T-helper 1 cell treated with Interleukin-12 subunit alpha and Interleukin-12 subunit beta and Interleukin-4 antibody, amounts not matched to agents 30 ng/mL and 1 ng/mL, for 36 hours (primary cell): ENCODE results near the gene NUP58. TPM values are rescaled to one million over a fixed set of nuclear protein-coding genes. Genes with fewer than 3 reads are reported as not detected.
"Not testable (repeated sequence)": the region's sequence is repeated elsewhere in the genome, so short reads cannot be mapped to it uniquely, and the experiment has no call there.

Source experiments
- intact Hi-C: fragments of 100-400 bp; cut with micrococcal nuclease; formaldehyde crosslinking; loops from one replicate; pipeline ENCODE4 v1.15.1; 2024
- total RNA-seq: library from RNA; stranded (reverse); gene quantifications from 2 replicates; pipeline ENCODE4 v1.2.3, GENCODE V29; 2022

The NUP58 gene
- total RNA-seq, 1 donor from 2014 or later: 84.2 TPM

DNA sequence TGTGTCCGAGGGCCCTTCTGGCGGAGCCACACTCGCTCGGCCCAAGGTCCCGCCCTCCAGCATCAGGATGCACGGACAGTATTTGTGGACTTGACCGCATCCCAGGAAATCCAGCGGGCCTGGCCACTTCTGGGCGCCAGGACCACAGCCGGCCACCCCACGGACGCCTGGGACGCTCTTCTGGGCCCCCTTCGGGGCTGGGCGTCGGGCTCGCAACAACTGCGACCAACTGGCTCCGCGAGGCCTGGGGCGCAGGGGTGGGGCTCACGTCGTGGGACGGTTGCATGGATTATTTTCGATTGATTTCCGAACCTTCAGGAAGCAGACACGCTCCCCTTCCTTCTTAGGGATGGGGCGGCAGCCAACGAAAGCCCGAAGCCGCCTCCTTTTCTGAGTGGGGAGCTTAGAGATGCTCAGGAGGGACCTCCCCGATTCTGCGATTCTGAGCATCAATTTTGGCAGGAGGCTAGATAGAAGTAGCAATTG lies 521 bp upstream of the NUP58 start:
- intact Hi-C loops: loop anchor here (1.0 to 10.0 kb wide), 14 partner anchors 9 to 1954 kb away; partner anchors contain the start of genes CDK8, MTMR6, PARP4 and RNF6

DNA sequence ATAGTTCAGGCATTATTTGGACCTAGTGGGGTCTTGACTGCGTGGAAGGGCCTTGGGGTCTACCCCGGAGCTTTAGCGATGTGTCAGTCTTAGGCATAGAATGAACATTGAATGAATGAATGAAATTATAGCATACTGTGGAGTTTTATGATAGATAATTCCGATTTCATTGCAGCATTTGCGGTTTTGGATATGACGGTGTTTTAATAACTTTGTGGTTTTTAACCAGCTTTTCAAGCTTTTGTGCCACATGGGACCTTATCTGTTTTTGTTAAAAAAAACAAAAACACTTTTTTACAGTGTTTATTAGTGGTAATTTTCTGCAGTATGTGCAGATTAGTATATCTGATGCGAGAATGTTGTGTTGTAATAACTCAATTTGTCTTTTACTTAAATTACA lies 696 bp downstream of the NUP58 start:
- intact Hi-C loops: loop anchor here (2.0 to 10.0 kb wide), 9 partner anchors 15 to 1953 kb away; partner anchors contain the start of genes CDK8, PARP4, RPL21 and SHISA2

DNA sequence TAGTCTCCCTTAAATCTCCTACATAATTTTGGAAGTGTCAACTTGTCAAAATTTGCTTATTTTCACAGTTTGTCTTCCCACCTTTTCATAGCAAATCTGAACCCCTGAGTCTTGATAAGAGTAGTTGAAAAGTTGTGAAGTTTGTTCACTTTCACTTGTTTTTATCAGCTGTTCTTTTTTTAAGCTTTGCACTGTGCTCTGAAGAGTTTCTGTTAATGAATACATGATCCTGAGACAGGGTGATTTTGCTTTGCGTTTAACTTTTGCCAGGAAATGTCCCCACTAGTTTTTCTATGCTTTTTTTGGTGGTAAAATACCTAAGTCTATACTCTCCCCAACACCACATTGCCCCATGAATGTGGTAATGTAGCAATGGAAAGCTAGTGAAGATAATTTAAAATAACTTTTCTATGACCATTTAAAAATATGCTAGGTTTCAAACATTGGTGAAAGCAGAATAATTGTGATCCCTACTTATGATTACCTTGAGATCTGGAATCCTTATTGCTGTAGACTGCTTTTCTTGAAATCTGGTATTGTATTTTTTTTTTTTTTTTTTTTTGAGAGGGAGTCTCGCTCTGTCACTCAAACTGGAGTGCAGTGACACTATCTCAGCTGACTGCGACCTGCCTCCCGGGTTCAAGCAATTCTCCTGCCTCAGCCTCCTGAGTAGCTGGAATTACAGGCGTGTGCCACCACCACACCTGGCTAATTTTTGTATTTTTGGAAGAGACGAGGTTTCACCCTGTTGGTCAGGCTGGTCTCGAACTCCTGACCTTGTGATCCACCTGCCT lies 5.4 kb downstream of the NUP58 start:
- intact Hi-C loops: loop anchor here (10.0 kb wide), 2 partner anchors 748 to 1948 kb away; partner anchors contain the start of genes RPL21 and SHISA2

DNA sequence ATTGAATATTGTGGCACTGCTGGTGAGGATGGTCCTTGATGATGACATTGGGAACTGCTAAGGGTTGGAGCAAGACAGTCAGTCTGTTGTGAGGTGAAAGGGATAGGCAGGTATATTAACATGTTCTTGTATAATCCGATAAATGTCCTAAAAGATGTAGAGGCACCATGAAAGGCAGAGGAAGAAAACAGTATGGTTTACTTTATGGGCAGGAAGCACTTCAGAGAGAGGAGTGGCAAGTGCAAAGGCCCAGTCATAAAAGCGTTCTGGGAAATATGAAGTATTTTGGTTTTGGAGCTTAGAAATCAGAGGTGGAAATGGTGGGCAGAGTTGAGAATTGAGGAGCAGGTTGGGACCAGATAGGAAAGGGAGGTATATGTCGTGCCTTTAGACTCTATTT lies 9.5 kb downstream of the NUP58 start:
- intact Hi-C loops: loop anchor here (1.0 kb wide), 1 partner anchor 7 kb away; no protein-coding TSS in a partner anchor

DNA sequence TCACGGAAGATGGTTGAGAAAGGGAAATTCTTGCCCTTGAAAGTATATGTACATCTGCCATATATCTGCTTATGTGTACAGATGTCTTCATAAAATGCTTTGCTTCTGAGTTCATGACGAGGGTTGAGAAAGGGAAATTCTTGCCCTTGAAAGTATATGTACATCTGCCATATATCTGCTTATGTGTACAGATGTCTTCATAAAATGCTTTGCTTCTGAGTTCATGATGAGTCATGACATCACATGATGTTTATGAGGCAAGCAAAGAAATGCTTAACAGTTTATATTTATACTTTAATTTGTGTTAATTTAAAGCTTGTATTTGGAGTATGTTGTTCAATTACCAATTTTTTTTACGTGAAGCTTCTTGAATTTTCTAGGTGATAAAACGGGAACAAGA lies 17.5 kb downstream of the NUP58 start:
- intact Hi-C loops: loop anchor here (1.0 kb wide), 1 partner anchor 9 kb away; no protein-coding TSS in a partner anchor

DNA sequence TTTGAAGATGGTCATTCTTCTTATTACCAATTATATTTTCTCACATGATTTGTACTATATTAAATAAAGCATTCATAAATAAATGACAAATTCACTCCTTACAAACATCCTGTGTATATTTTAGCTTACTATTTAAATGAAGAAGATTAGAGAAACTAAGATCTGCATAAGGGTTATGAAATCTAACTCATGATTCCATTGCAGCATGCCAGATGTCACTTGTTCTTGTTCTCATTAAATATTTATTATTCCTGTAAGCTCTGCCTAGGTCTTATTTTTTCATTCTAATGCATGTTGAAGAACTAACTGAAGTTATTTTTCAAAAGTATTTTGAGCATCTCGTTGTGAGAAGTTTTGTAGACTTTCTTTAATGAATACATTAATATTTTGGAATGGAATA lies 18.3 kb downstream of the NUP58 start:
- intact Hi-C loops: loop anchor here (5.0 kb wide), 1 partner anchor 52 kb away; no protein-coding TSS in a partner anchor

DNA sequence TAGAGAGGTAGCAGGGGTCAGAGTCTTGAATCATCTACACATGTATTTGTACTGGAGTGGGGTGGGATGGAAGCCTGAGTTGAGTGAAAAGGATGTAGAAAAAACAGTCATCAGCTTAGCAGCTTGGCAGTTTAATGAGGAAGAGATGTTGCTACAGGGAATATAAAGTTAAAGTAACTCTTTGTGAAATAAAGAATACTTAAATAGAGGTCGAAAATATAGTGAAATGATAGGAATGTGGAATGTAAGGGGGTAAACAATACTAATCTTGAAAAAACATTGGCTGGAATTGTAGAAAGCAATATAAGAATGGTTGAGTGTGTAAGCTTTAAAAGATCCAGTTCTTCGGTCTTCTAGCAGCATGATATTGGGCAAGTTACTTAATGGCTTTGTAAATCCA lies 22.7 kb downstream of the NUP58 start:
- intact Hi-C loops: loop anchor here (5.0 kb wide), 1 partner anchor 57 kb away; no protein-coding TSS in a partner anchor

DNA sequence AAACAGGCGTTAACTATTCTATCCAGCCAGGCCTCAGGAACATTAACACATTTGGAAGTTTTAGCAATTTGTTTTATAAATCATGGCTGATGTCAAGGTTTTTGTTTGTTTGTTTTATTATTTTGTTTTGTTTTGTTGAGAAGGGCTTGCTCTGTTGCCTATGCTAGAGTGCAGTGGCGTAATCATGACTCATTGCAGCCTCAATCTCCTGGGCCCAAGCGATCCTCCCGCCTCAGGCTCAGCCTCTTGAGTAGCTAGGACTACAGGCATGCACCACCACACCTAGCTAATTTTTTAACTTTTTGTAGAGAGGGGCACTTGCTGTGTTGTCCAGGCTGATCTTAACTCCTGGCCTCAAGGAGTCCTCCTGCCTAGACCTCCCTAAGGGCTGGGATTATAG lies 28.3 kb downstream of the NUP58 start:
- intact Hi-C loops: loop anchor here (1.0 kb wide), 1 partner anchor 21 kb away; no protein-coding TSS in a partner anchor

DNA sequence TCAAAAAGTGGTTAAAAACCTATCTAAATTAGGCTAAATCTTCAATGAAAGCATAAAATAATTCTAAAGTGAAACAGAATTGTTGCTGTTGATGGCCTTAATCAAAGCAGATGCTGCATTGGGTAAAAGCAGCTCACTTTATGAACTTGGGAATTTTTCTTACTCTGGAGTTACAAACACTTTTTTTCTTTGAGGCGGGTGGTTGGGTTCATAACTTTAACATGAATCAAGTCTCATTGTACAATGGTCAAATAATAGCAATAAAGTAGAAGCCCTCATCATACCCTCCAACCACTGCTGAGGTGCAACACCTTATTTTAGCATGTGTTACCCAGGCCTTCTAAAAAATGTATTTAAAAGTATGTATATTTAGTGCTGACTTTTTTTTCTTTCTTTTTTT lies 29.1 kb downstream of the NUP58 start:
- intact Hi-C loops: no loop called here

DNA sequence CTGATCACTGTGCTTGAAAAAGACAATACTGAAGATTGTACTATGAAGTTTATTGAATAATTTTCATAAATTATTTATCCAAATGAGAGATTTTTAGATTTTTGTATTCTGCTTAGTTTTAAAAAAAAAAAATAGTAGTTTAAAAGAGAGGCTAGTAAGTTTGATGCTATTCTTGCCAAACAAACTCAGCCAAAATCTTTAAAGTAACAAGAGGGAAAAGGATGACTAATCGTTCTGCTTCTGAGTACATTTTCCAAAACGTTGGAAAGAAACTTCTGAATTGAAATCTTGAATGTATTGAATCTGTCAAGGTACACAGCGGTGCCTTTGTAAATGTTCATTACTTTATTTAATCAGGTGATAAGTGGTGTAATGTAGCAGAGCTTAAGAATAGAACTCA lies 34.4 kb downstream of the NUP58 start:
- intact Hi-C loops: no loop called here

DNA sequence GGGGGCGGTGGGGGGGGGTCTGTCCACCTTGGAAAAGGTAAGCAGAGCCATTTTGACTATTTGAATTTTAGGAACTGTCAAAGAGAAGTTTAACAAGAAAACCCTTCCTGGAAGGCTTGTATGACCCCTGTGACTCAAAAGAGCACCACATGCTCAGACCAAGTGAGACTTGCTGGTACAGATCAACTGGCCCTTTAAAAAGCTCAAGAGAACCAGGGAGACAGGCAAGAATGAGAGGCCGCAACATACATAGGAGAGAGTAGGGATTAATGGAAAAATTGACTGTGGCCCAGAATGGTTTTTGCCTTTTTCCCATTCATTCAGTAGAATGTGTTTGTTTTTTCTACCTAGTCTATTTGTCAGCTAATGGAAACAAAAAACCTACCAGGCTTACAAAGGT lies 44.2 kb downstream of the NUP58 start:
- intact Hi-C loops: no loop called here

DNA sequence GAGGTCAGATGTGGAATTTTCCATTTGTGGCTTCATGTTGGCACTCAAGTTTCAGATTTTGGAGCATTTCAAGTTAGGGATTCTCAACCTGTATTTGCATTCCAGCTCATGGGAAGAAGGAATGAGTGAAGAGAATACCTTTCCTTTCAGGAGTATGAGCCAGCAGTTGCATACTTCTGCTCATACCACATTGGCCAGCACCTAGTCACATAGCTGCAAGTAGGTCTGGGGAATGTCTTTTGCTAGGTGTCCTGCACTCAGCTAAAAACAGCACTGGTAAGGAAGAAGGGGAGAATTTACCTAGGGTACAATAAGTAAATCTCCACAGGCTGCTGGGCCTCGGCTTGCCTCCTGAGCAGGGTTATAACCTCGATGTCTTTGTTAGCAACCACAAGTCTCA lies 45.7 kb downstream of the NUP58 start:
- intact Hi-C loops: no loop called here

DNA sequence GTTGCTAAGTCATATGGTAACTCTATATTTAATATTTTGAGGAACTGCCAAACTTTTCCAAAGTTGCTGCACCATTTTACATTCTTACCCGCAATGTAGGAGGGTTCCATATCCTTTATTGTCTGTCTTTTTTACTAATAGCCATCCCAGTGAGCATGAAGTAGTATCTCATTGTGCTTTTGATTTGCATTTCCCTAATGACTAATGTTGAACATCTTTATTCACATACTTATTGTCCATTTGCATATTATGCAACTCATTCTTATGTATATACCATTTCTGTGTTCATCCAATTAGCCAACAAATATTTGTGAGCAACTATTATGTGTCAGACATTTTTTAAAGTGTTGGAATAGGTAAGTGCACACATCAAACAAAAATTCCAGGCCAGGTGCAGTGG lies 50.0 kb downstream of the NUP58 start:
- intact Hi-C loops: no loop called here

DNA sequence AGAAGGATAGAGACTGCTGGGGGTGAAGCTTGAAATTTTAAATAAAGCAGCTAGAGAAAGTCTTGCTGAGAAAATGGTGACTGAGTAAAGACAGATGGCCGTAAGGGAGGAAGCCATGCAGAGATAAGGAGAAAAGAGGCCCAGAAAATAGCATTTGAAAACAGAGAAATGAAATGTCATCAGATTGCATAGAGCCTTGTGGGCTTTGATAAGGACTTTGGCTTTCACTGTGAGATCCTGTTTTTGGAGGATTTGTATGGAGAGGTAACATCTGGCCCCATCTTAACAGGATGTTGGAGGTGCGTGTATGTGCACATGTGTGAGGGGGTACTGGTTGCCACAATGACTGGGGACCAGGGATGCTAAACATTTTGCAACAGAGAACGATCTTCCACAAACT lies 50.8 kb downstream of the NUP58 start:
- intact Hi-C loops: no loop called here

DNA sequence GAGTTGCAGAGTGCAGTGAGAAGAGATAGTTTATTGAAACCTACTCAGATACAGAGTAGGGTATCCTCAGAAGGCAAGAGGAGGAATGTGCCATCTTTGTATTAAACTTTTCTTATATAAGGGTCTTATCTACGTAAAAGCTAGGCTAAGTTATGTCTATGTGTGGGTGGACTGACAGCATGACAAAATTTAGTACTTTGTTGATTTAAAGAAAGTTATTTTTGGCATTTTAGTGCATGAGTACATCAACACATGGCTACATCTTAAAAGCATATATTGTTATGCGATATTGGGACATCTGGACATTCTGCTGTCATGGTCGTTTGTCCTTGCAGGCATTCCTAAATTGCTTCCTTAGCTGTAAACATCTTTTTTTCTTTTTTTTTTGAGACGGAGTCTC lies 51.4 kb downstream of the NUP58 start:
- intact Hi-C loops: no loop called here

DNA sequence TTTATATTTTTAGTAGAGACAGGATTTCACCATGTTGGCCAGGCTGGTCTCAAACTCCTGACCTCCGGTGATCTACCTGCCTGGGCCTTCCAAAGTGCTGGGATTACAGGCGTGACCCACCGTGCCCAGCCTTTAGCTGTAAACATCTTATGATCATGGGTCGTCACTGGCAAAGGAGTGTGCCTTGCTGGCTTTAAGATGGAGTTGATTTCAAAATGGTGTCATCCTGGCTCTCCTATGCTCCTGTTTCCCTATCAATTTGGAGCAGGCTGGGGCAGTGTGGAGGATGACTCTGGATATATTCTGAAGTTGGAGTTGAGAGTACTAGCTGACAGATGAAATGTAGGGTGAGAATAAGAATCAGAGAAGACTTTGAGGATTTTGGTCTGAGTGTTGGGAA lies 51.9 kb downstream of the NUP58 start:
- intact Hi-C loops: no loop called here

DNA sequence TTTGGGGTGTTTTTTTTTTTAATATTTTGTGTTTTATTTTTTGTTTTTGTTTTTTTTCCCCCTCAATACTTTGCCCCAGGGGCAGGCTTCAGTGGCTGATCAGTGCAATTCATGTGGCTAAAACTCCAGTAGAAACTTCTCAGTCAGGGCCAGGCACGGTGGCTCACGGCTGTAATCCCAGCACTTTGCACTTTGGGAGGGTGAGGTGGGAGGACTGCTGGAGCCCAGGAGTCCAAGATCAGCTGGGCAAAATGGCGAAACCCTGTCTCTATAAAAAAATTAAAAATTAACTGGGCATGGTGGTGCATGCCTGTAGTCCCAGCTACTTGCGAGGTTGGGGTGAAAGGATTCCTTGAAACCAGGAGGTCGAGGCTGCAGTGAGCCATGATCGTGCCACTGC lies 53.0 kb downstream of the NUP58 start:
- intact Hi-C loops: no loop called here

DNA sequence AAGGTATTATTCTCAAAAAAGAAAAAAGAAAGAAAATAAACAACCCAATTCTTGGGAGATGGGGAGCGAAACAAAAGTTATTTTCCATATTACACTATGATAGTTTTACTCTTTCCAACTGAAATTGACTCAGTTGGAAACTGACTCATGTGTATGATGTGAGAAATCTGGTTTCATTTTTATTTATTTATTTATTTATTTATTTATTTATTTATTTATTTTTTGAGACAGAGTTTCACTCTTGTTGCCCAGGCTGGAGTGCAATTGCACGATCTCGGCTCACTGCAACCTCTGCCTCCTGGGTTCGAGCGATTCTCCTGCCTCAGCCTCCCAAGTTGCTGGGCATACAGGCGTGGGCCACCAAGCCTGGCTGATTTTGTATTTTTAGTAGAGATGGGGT lies 59.0 kb downstream of the NUP58 start:
- intact Hi-C loops: not testable (repeated sequence)

DNA sequence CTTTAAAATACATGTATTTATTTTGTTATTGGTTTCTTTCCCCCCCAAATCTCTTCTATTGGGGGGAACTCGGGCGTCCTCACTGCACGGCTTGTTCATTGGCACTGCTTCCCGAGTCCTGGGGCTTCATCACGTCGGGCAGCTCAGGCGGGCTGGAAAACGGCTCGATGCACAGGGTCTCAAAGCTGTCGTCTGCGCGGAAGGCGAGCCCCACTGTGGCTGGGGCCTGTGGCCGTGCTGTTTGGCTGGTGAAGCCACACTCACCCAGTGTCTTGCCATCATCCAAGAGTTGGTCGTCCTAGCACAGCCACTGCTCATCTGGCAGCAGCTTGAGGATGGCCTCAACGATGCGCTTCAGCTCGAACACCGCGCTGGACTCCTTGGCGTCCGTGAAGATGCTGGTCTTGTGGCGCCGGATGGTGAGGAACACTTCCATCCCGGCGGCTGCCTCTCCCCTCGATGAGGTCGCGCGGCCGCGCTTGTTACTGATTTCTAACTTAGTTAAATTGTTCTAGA lies 64.4 kb downstream of the NUP58 start:
- intact Hi-C loops: no loop called here

DNA sequence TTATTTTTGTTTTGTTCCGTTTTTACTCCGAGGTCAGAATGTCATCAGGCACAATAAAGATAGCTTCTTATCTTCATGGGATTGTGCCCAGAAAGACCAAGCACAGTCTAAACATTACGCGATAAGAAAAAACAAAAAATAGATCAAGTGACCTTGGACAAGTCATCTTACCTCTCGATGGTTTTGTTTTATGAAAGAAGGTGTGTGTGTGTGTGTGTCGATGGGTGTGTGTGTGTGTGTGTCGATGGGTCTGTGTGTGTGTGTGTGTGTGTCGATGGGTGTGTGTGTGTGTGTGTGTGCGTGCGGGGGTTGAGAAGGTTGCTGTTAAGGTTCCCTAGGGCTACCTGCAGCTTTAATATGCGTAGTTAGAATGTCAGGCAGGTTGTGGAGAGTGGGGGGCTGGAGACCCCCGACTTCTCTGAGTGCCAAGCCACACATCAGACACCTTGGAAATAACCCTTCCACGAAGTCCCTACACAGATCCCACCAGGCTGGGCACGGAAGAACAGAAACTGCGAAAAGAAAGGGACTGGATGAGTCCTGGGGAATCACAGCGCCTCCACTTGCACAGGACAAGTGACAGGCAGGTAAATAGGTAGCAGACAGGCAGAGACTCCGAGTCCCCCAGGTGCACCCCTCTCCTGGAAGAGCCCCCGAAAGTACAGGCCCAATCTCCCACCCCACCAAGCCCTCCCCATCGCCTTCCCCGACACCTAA lies 69.9 kb downstream of the NUP58 start:
- intact Hi-C loops: no loop called here

DNA sequence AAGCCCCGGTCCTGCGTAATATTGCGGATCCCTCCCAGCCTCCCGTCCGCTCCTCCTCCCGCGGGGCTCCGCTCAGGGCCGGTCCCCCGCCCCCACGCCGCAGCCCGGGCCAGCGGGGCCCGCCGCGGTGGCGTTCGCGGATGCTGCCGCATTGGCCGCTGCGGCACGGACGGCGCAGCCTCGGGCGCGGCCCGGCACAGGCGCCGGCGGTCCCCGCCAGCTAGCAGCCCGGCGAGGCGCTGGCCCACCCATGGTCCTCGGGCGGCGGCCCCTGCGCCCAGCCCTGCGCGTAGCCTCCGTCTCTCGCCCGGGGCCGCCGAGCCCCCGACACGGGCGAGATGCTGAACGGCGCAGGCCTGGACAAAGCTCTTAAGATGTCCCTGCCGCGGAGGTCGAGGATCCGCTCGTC lies 70.5 kb downstream of the NUP58 start, which contains the start of gene ATP8A2:
TSS of gene ATP8A2 (plus strand) at position 100 of the 409 bp plus-strand sequence. CDS start at position 339, 239 bp downstream.
- intact Hi-C loops: no loop called here
